Endodermal cell (in vitro differentiated cells): Measurements from ENCODE around the gene NBAS. TPM values are rescaled to one million over a fixed set of nuclear protein-coding genes. Genes with fewer than 3 reads are reported as not detected.

ENCODE experiments used
- DNase-seq: peaks from one replicate; pipeline ENCODE4 v3.0.0-alpha.2; 2017
- H3K27ac ChIP-seq: 2 replicates; pipeline ENCODE4 v1.5.1; 2013; ENCODE audit warnings: mild to moderate bottlenecking, low read depth, low read length, moderate library complexity
- H3K27me3 ChIP-seq: 2 replicates; pipeline ENCODE4 v1.6.1; 2013; ENCODE audit warnings: mild to moderate bottlenecking, low read length, moderate library complexity; ENCODE audit not compliant: insufficient read depth, control insufficient read depth, poor library complexity, severe bottlenecking
- H3K36me3 ChIP-seq: 2 replicates; pipeline ENCODE4 v1.7.0; 2013; ENCODE audit warnings: mild to moderate bottlenecking, low read length, moderate library complexity; ENCODE audit not compliant: control insufficient read depth, insufficient read depth
- H3K4me1 ChIP-seq: one replicate; pipeline ENCODE4 v1.7.0; 2013; ENCODE audit warnings: low read length; ENCODE audit not compliant: control insufficient read depth, insufficient read depth
- H3K4me3 ChIP-seq: 2 replicates; pipeline ENCODE4 v1.5.1; 2013; ENCODE audit warnings: mild to moderate bottlenecking, low read length, moderate library complexity
- H3K9ac ChIP-seq: 2 replicates; pipeline ENCODE4 v1.6.1; 2013; ENCODE audit warnings: mild to moderate bottlenecking, low read length, moderate library complexity; ENCODE audit not compliant: poor library complexity, severe bottlenecking; ENCODE audit errors: extremely low read depth
- H3K9me3 ChIP-seq: 2 replicates; pipeline ENCODE4 v1.6.1; 2013; ENCODE audit warnings: mild to moderate bottlenecking, low read length, moderate library complexity; ENCODE audit not compliant: control insufficient read depth
- H3K27ac Mint-ChIP-seq: 2 replicates; pipeline ENCODE4 v1.8.0; 2020; ENCODE audit warnings: mixed read lengths
- H3K27me3 Mint-ChIP-seq: 2 replicates; pipeline ENCODE4 v1.8.0; 2021; ENCODE audit warnings: mild to moderate bottlenecking, mixed read lengths; ENCODE audit not compliant: insufficient read depth
- H3K36me3 Mint-ChIP-seq: 2 replicates; pipeline ENCODE4 v1.8.0; 2020; ENCODE audit warnings: low read depth, mixed read lengths
- H3K4me1 Mint-ChIP-seq: 2 replicates; pipeline ENCODE4 v1.8.0; 2020; ENCODE audit warnings: mixed read lengths
- H3K4me3 Mint-ChIP-seq: 2 replicates; pipeline ENCODE4 v1.8.0; 2020; ENCODE audit warnings: mild to moderate bottlenecking, moderate library complexity, mixed read lengths
- H3K9me3 Mint-ChIP-seq: 2 replicates; pipeline ENCODE4 v1.8.0; 2020; ENCODE audit warnings: mild to moderate bottlenecking, mixed read lengths
- WGBS, 2 experiments: methylation state at CpG; one replicate each; pipeline versions ENCODE4 v1.1.5 to v1.1.7; 2013; ENCODE audit warnings: missing lambda C conversion rate in 2 of 2, mixed read lengths in 1 of 2; ENCODE audit not compliant: insufficient coverage in 1 of 2, insufficient read length in 1 of 2; 5-methylcytosine and 5-hydroxymethylcytosine counted together
- total RNA-seq, 2 donors: library from RNA; stranded (reverse); fragmentation: NEBNext Ultra II Directional in 1 of 2; extraction: Animal tissue kit (Norgen Biotek cat#: 25700) in 1 of 2; gene quantifications; 2 replicates in 1 of 2; 3 replicates in 1 of 2; pipeline ENCODE4 v1.2.1, GENCODE V29; 2021
- TF ChIP-seq, protein P1 (sequence below): fragments of 200-600 bp; sonication (generic); conservative IDR thresholded peaks from 2 replicates; pipeline ENCODE4 v1.5.0; 2021; ENCODE audit warnings: antibody characterized with exemption, mild to moderate bottlenecking

Gene NBAS
- total RNA-seq, 2 donors from 2014 or later: 47.4 to 54.7 TPM

DNA sequence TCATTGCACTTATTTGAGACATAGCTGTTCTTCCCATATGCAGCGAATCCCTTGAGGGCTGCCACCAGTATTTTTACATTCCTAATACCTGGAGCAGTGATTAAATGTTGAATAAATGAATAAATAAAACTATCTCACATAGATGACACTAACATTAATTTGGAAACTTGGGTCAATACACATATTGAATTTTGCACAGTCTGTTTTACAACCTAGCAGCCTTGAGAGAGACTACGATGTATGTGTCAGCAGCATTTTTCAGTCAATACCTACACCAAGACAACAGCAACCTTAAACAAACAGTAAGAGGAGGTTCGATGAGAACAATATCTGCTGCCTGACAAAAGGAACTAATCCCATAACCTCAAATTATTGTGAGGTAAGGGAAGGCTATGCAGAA is 53.4 kb downstream of the NBAS start:
- peaks cover 26% of the 10 kb centered on the region for H3K36me3 ChIP-seq
- WGBS, 2 experiments: 95% methylated on average over 2 of the region's 3 CpGs; no CpG with 5 or more reads in 1 of the 2 experiments
- H3K9me3 ChIP-seq: no peaks in the 10 kb centered on the region
- no peak overlapping the region for H3K4me3 Mint-ChIP-seq
- no peaks in the 10 kb centered on the region for H3K27me3 Mint-ChIP-seq
- no peaks in the 10 kb centered on the region for H3K4me1 ChIP-seq
- H3K36me3 Mint-ChIP-seq: peaks cover 27% of the 10 kb centered on the region
- H3K9me3 Mint-ChIP-seq: no peaks in the 10 kb centered on the region
- H3K4me3 ChIP-seq: no peak overlapping the region
- no peaks in the 10 kb centered on the region for H3K4me1 Mint-ChIP-seq
- H3K27ac Mint-ChIP-seq: no peak overlapping the region
- H3K27me3 ChIP-seq: no peaks in the 10 kb centered on the region
- TF ChIP-seq, protein P1, sequence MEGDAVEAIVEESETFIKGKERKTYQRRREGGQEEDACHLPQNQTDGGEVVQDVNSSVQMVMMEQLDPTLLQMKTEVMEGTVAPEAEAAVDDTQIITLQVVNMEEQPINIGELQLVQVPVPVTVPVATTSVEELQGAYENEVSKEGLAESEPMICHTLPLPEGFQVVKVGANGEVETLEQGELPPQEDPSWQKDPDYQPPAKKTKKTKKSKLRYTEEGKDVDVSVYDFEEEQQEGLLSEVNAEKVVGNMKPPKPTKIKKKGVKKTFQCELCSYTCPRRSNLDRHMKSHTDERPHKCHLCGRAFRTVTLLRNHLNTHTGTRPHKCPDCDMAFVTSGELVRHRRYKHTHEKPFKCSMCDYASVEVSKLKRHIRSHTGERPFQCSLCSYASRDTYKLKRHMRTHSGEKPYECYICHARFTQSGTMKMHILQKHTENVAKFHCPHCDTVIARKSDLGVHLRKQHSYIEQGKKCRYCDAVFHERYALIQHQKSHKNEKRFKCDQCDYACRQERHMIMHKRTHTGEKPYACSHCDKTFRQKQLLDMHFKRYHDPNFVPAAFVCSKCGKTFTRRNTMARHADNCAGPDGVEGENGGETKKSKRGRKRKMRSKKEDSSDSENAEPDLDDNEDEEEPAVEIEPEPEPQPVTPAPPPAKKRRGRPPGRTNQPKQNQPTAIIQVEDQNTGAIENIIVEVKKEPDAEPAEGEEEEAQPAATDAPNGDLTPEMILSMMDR: no peak
- no peak for DNase-seq
- H3K27ac ChIP-seq: no peak overlapping the region
- H3K9ac ChIP-seq: no peak overlapping the region

DNA sequence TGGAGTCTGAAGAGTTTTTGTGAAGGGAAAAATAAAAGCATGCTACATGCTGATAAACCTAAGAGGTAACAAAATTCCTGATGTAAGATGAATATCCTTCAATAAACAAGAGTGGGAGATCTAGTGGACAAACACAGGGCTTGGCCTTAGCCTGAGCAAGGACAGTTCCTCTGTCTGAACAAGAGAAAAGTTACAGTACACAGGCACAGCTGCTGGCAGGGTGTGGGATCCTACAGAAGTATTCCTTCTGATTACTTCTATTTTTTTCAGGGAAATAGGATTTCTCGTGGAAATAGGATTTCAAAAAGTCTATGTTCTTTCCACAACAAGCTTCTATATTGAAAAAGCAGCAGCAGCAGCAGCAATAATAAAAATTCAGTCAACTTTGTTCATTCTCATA is 54.1 kb downstream of the NBAS start:
- no peak for DNase-seq
- no peak overlapping the region for H3K4me3 Mint-ChIP-seq
- no peak overlapping the region for H3K27ac ChIP-seq

DNA sequence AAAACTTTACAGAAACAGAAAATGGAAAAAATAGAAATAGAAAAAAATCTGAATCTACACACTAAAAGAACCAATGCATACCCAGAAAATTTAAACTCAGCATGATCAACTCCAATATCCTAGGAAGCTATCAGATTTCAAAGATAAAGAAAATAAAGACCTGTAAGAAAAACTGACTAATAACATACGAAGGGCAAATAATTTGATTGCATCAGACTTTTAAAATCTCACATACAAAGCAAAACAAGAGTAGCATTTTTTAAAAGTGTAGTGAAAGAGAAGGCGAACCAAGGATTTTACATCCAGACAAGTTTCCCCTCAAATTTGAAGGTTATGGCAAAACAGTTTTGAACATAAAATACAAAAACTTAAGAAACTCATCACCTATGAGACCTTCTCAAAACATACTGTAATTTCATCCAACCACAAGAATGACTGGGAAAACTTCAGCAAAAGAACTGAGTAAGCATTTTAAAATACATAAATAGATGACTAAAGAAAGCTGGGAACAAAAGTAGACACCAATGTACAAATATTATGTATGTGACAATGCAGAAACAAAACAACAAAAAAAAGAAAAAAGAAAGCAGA is 54.8 kb downstream of the NBAS start:
- no peaks in the 10 kb centered on the region for H3K4me1 ChIP-seq
- H3K27ac ChIP-seq: no peak overlapping the region
- no peak overlapping the region for H3K9ac ChIP-seq
- no peaks in the 10 kb centered on the region for H3K9me3 ChIP-seq
- no peaks in the 10 kb centered on the region for H3K9me3 Mint-ChIP-seq
- peaks cover 34% of the 10 kb centered on the region for H3K36me3 Mint-ChIP-seq
- no peaks in the 10 kb centered on the region for H3K27me3 Mint-ChIP-seq
- H3K4me3 Mint-ChIP-seq: no peak overlapping the region
- H3K4me3 ChIP-seq: no peak overlapping the region
- 86 to 100% methylated on average over 1 to 2 of the region's 2 CpGs for WGBS, 2 experiments
- TF ChIP-seq, protein P1: no peak
- DNase-seq: no peak
- H3K36me3 ChIP-seq: peaks cover 19% of the 10 kb centered on the region
- no peaks in the 10 kb centered on the region for H3K27me3 ChIP-seq
- H3K4me1 Mint-ChIP-seq: no peaks in the 10 kb centered on the region
- H3K27ac Mint-ChIP-seq: no peak overlapping the region

More for the DNA sequence above, 54.1 kb downstream of the NBAS start:
- Histone ChIP-seq H3K4me3 (no peak overlapping the region), H3K36me3 (peaks cover 20% of the 10 kb centered on the region), H3K4me1 (no peaks in the 10 kb centered on the region), H3K9me3 (no peaks in the 10 kb centered on the region), H3K9ac (no peak overlapping the region), H3K27me3 (no peaks in the 10 kb centered on the region)
- no peaks in the 10 kb centered on the region for H3K4me1 Mint-ChIP-seq
- peaks cover 28% of the 10 kb centered on the region for H3K36me3 Mint-ChIP-seq
- no peaks in the 10 kb centered on the region for H3K9me3 Mint-ChIP-seq
- WGBS, 2 experiments: 96 to 100% methylated on average over 1 of the region's 1 CpG
- peak overlapping the region; percentile 0 for H3K27ac Mint-ChIP-seq
- H3K27me3 Mint-ChIP-seq: no peaks in the 10 kb centered on the region
- TF ChIP-seq, protein P1: no peak
